CD4-positive, alpha-beta T cell treated with Interleukin-4 for 4 hours (primary cell): ENCODE results near the gene ADRA2C.

ENCODE experiments used
- DNase-seq: peaks from one replicate; pipeline ENCODE4 v3.0.0-alpha.2; 2020

Gene ADRA2C

GRCh38 chr4:3780347-3781171 lies 14.4 kb downstream of the ADRA2C start:
- DNase-seq: no peak

DNA sequence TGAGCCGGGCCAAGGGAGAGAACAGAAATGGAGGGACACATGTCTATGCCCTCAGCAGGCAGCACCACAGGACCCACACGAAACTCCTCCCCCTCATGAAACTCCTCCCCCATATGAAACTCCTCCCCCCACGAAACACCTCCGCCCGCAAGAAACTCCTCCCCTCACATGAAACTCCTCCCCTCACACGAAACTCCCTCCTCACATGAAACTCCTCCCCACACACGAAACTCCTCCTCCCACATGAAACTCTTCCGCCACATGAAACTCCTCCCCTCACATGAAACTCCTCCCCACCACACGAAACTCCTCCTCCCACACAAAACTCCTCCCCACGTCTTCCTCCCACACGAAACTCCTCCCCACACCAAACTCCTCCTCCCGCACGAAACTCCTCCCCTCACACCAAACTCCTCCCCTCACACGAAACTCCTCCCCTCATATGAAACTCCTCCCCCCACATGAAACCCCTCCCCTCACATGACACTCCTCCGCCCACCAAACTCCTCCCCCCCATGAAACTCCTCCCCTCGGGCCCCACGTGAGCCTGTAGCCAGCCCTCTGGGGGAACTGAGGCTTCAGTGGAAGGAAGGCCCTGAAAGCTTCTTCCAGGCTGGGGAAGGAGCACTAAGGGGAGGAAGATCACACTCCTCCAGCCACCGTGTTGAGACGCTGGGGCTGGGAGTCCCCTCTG lies 15.2 kb downstream of the ADRA2C start:
- DNase-seq: no peak

DNA sequence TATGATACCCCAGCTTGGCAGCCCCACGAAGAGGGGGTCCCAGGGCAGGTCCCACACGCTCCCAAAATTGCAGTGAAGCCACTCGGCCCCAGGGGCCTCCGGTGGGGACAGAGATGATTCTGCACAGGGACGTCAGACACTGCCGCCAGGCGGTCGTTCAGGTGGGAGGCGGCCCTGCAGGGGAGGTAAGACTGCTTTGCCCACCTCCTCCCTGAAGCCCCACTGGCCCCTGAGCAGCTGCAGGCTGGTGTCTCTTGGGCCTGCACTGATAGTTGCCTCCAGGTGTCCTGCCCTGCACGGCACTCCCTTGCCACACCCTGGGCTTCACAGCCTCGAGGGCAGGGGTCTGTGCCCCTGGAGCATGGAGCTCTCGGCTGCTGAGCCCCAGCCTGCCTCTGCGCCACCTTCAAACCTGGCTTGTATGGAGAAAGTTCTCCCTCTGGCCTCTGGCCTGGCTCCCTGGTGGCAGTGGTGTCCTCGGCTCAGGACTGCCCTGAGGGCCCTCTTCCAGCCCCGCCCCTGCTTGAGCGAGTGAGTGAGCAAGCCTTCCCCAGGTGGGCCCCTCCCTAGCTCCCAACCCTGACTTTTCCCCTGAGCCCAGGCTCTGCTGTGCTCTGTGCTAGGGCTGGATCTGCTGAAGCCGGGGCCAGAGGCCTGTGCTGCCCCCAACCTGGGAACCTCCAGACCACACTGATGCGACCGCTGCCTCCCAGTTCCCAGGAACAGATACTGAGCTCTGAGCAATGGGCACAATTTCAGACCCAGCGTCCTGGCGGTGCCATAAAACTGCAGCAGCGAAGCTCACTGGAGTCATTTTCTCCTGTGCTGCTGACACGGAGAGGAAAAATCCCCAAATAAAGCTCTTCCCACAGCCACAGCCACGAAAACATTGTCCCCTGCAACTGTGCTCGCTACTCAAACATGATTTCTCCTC lies 16.1 kb downstream of the ADRA2C start:
- no peak for DNase-seq

GRCh38 chr4:3783693-3784306 lies 17.6 kb downstream of the ADRA2C start:
- no peak for DNase-seq

GRCh38 chr4:3784454-3785291 lies 18.5 kb downstream of the ADRA2C start:
- no peak for DNase-seq

GRCh38 chr4:3785292-3785565 lies 19.0 kb downstream of the ADRA2C start:
- no peak for DNase-seq

GRCh38 chr4:3786196-3786869 lies 20.1 kb downstream of the ADRA2C start:
- DNase-seq: no peak

DNA sequence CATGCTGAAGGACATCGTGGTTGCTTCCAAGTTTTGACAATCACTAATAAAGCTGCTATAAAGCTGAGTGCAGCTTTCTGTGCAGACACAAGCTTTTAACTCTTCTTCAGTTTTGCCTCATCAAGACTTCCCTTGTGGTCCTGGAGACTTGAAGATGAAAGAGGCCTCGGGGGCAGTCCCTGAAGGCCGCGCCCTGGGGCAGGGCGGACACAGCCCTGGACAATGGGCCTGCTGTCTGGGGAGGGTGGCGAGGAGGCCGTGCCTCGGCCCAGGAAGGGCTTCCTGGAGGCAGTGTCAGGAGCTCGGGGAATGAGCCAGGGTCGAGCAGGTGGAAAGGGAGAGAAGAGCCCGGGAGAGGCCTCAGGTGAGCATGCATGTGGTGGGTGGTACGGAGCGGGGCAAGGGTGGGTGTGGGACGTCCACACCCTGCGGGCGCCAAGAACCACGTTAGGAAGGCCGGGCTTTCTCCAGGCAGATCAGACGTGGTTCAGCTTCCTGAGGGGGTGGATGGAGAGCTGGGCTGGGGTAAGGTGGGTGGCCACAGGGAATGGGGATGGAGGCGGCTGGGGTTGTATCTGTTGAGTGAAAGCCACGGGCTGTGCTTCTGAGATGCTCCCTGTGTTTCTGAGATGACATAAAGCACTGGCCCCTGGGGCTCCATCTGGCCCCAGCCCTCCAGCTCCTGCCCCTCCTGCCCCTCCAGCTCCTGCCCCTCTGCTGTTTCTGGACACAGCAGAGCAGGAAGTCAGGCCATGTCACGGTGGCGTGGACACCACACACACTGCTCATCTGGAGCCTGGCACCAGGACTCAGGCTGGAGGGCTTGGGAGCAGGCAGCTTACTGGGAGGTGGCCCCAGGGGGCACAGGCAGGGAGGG lies 21.5 kb downstream of the ADRA2C start:
- DNase-seq: no peak

DNA sequence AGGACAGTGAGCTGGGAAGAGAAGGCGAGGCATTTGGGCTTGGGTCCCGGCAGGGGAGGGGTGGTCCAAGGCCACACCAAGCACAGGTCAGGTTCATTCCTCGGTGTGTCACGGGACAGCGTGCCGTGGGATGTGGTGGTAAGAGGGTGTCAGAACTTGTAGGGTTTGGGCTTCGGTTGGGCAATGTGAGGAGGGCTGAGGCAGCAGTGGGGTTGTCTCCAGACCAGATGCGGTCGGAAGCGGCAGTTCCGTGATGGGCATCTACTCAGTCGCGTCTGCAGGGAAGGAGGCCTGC lies 22.1 kb downstream of the ADRA2C start:
- DNase-seq: no peak

DNA sequence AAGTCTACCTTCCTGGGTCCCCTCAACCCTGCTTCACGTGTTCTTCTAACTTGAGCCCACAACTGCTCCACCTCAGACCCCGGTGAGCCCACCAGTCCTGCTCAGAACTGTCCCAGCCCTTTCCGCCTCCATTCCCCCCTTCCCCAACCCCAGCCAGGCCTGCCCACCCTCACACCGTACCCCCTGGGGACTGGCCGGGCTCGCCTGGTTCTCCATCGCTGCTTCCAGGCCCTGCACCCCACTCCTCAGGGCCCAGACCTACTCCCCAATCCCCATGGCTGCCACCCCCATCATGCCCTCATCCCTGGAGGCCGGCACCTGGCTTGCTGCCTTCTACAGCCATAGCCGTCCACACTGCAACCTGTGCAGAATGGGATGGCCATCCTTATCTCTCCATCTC lies 23.4 kb downstream of the ADRA2C start:
- DNase-seq: no peak

DNA sequence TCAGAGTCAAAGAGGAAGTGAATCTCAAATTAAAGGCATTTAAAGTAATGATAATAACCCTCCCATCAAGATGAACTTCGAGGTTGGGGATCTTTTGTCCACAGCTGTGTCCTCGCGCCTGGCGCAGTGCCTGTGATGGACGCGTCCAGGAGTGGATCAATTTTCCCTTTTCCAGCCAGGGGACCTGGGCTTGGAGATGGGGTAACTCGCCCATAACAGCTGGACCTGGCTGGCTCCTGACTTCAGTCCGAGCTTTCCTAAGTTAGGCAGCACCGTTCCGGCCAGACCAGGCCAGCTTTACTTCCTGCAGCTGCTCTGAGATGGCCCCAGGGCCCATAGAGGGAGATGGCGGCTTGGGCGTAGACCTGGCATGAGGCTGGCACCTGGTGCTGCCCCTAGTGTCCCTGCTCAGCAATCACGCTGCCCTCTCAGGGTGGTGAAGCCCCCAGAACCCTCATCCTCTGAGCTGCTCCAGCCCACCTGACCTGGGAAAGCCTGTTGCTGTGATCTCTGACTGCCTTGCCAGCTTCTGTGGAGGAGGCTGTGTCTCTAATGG lies 23.9 kb downstream of the ADRA2C start:
- no peak for DNase-seq

- DNase-seq: no peak
Observed at GRCh38 chr4:3791256-3791655, 25.1 kb downstream of the ADRA2C start.

GRCh38 chr4:3791910-3792542 lies 25.8 kb downstream of the ADRA2C start:
- no peak for DNase-seq

DNA sequence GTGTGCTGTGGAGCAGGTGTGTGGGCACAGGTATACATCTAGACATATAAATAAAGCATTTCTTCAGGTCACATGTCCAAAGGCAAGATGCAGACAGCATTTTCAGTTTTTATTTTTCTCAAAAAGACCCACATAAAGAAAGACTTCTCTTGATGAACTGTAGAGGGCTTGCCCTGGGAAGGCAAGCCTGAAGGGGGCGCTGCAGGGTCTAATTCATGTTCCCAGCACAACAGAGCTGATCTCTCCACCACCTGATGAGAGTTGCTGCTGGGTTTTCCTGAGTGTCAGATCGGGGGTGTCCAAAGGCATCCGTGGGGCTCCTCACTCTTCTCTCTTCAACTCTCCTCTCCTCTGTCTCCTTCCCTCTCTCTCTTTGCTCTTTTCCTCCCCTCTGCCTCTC lies 26.6 kb downstream of the ADRA2C start:
- DNase-seq: no peak

DNA sequence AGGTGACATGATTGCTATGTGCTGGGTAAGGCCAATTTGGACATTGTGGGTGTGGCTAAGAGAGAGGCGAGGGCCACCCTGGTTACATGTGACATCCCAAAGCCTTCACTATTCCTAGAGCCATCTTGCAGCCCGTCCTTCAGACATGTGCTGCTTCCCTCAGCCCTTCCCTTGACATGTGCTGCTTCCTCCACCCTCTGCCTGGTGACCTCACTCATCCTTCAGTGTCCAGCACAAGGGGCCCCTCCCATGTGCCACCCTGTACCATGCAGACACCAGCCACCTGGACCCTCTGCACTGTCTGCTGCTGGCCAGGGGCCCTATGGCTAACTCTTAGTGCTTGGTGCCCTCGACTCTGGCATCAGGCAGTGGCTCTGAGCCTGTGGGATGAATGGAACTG lies 27.4 kb downstream of the ADRA2C start:
- no peak for DNase-seq

DNA sequence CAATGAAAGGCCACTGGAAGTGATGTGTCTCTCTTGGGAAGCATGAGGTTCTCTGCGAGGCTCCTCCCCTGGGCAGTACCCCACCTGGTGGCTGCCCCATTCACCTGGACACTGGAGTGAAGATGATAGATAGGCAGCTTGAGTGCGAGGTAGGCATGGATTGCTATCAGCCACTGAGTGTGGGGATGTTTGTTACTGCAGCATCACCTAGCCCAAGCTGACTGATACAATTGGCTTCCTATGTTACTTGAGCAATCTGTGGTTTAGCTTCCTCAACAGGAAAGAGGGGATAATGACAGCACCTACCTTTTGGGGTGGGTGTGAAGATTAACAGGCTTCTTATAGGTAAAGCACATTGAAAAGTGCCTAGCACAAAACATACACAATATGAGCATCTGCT lies 30.8 kb downstream of the ADRA2C start:
- no peak for DNase-seq

GRCh38 chr4:3797831-3798790 lies 31.9 kb downstream of the ADRA2C start:
- no peak for DNase-seq

GRCh38 chr4:3799496-3799895 lies 33.3 kb downstream of the ADRA2C start:
- DNase-seq: no peak

DNA sequence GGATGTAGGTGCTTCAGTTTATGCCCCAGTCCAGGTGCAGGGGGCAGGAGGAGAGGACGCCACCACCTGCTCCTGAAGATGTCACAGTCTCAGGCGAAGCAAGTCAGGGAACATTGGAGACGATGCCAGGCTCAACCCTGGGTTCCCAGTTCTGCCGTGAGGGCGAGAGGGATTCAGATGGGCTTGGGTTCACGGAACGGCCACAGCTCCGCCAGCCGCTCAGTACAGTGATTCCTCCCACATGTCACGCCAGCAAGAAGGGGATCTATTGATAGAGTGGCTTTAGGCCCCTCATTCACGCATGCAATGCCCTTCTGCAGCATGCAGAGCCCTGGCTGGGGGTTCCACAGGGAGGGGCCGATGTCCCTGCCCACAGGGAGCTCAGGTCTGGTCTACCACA lies 34.2 kb downstream of the ADRA2C start:
- no peak for DNase-seq
